H1 (cell line): ENCODE results near the gene GBP5. TPM values are rescaled to one million over a fixed set of nuclear protein-coding genes. Genes with fewer than 3 reads are reported as not detected.

Experiments
- CTCF ChIA-PET: fragments of 300-600 bp; sonication (Branson Sonifier 250); formaldehyde crosslinking; loops from one replicate; lab custom pipeline; 2021; ENCODE audit not compliant: partially characterized antibody; lab: Charles Lee
- POLR2A ChIA-PET: fragments of 300-600 bp; sonication (Branson Sonifier 250); formaldehyde crosslinking; loops from one replicate; lab custom pipeline; 2021; ENCODE audit warnings: inconsistent platforms; ENCODE audit not compliant: partially characterized antibody; lab: Charles Lee
- DNase-seq, 2 experiments: peaks; one replicate each; pipeline versions ENCODE4 v3.0.0 to v3.0.0-alpha.2; 2010 to 2022; ENCODE audit warnings: low spot score in 2 of 2, low read depth in 1 of 2, mixed read lengths in 1 of 2
- FAIRE-seq: peaks from 2 replicates; lab custom pipeline; 2011; peaks lifted over from hg19 to GRCh38; lab: Jason Lieb, UNC
- H2AFZ ChIP-seq: 2 replicates; pipeline ENCODE4 v1.8.1; 2012; ENCODE audit warnings: low read length, inconsistent platforms
- H2AK5ac ChIP-seq: 2 replicates; pipeline ENCODE4 v1.6.1; 2013; ENCODE audit warnings: low read depth, low read length
- H2BK120ac ChIP-seq: replicated peaks from 2 replicates; pipeline ENCODE3; 2013; ENCODE audit warnings: low read depth, low read length, inconsistent platforms
- H2BK12ac ChIP-seq: 2 replicates; pipeline ENCODE4 v1.6.1; 2013; ENCODE audit warnings: low read depth, low read length
- H2BK15ac ChIP-seq: 2 replicates; pipeline ENCODE4 v1.6.1; 2013; ENCODE audit warnings: low read length
- H2BK20ac ChIP-seq: 2 replicates; pipeline ENCODE4 v1.6.1; 2013; ENCODE audit warnings: low read length
- H2BK5ac ChIP-seq: 2 replicates; pipeline ENCODE4 v1.6.1; 2013; ENCODE audit warnings: low read depth, low read length
- H3K14ac ChIP-seq: 2 replicates; pipeline ENCODE4 v1.6.1; 2013; ENCODE audit warnings: inconsistent platforms; ENCODE audit not compliant: insufficient read length
- H3K18ac ChIP-seq: 2 replicates; pipeline ENCODE4 v1.6.1; 2013; ENCODE audit warnings: low read length; ENCODE audit errors: extremely low read depth
- H3K23ac ChIP-seq: 2 replicates; pipeline ENCODE4 v1.6.1; 2013; ENCODE audit warnings: inconsistent platforms; ENCODE audit not compliant: insufficient read length
- H3K23me2 ChIP-seq: 2 replicates; pipeline ENCODE4 v1.6.1; 2013; ENCODE audit warnings: low read depth, low read length
- H3K27ac ChIP-seq: 2 replicates; pipeline ENCODE4 v1.6.1; 2011; ENCODE audit warnings: low read depth, low read length, inconsistent platforms
- H3K27me3 ChIP-seq, 4 experiments: replicated peaks in 1 of 4; 1 replicate in 1 of 4; 2 replicates in 3 of 4; pipeline versions ENCODE4 v1.6.1 to v1.8.1; 2011 to 2013; ENCODE audit warnings: low read length in 3 of 4, mild to moderate bottlenecking in 3 of 4, inconsistent platforms in 2 of 4, mixed read lengths in 2 of 4, moderate library complexity in 1 of 4; ENCODE audit not compliant: control insufficient read depth in 3 of 4, insufficient read depth in 3 of 4; ENCODE audit errors: extremely low read depth in 1 of 4
- H3K36me3 ChIP-seq, 4 experiments: 2 replicates each; pipeline versions ENCODE4 v1.6.1 to v1.8.1; 2011 to 2013; ENCODE audit warnings: mild to moderate bottlenecking in 4 of 4, low read length in 3 of 4, moderate library complexity in 2 of 4, control low read depth in 1 of 4, inconsistent platforms in 1 of 4; ENCODE audit not compliant: insufficient read depth in 4 of 4, control insufficient read depth in 2 of 4
- H3K4ac ChIP-seq: replicated peaks from 2 replicates; pipeline ENCODE3; 2013; ENCODE audit warnings: low read length, low read depth, mixed read lengths, inconsistent platforms; ENCODE audit not compliant: insufficient read length
- H3K4me1 ChIP-seq, 4 experiments: replicated peaks in 1 of 4; 1 replicate in 1 of 4; 2 replicates in 3 of 4; pipeline versions ENCODE4 v1.6.1 to v1.8.1; 2011 to 2013; ENCODE audit warnings: low read length in 3 of 4, inconsistent platforms in 2 of 4, mixed read lengths in 1 of 4; ENCODE audit not compliant: insufficient read depth in 4 of 4, control insufficient read depth in 3 of 4
- H3K4me2 ChIP-seq, 2 experiments: 2 replicates each; pipeline versions ENCODE4 v1.6.1 to v1.8.1; 2011 to 2013; ENCODE audit warnings: low read depth in 2 of 2, low read length in 2 of 2, control low read depth in 1 of 2, inconsistent platforms in 1 of 2, mild to moderate bottlenecking in 1 of 2; ENCODE audit not compliant: insufficient read depth in 1 of 2
- H3K4me3 ChIP-seq, 4 experiments: fragments of 200-600, 300-600 bp in 1 of 4; sonication (generic), shearing (Covaris generic), sonication (Bioruptor Twin) in 1 of 4; 2 replicates each; pipeline versions ENCODE4 v1.5.1 to v1.8.1; 2011 to 2016; ENCODE audit warnings: low read length in 4 of 4, low read depth in 3 of 4, control low read depth in 2 of 4, inconsistent platforms in 2 of 4, mild to moderate bottlenecking in 2 of 4, mixed read lengths in 1 of 4, moderate library complexity in 1 of 4; ENCODE audit not compliant: insufficient read depth in 2 of 4; ENCODE audit errors: extremely low read depth in 1 of 4
- H3K56ac ChIP-seq: replicated peaks from 2 replicates; pipeline ENCODE3; 2013; ENCODE audit warnings: low read depth, mild to moderate bottlenecking, mixed read lengths, low read length, inconsistent platforms; ENCODE audit not compliant: insufficient read length
- H3K79me1 ChIP-seq: 2 replicates; pipeline ENCODE4 v1.6.1; 2013; ENCODE audit warnings: low read depth, low read length, control low read depth
- H3K79me2 ChIP-seq, 2 experiments: 2 replicates each; pipeline versions ENCODE4 v1.6.1 to v1.8.1; 2012 to 2013; ENCODE audit warnings: low read length in 2 of 2, mild to moderate bottlenecking in 2 of 2, inconsistent platforms in 1 of 2; ENCODE audit not compliant: insufficient read depth in 2 of 2, control insufficient read depth in 1 of 2
- H3K9ac ChIP-seq, 4 experiments: replicated peaks in 1 of 4; 1 replicate in 1 of 4; 2 replicates in 3 of 4; pipeline versions ENCODE4 v1.6.1 to v1.8.1; 2011 to 2013; ENCODE audit warnings: low read depth in 3 of 4, low read length in 3 of 4, control low read depth in 2 of 4, mild to moderate bottlenecking in 2 of 4, moderate library complexity in 2 of 4, inconsistent platforms in 1 of 4; ENCODE audit errors: extremely low read depth in 1 of 4
- H3K9me3 ChIP-seq, 2 experiments: 2 replicates each; pipeline versions ENCODE4 v1.6.1 to v1.8.1; 2012 to 2013; ENCODE audit warnings: mild to moderate bottlenecking in 2 of 2, moderate library complexity in 2 of 2, control low read depth in 1 of 2, inconsistent platforms in 1 of 2, low read depth in 1 of 2, low read length in 1 of 2, mixed read lengths in 1 of 2; ENCODE audit not compliant: insufficient read depth in 2 of 2
- H4K20me1 ChIP-seq, 2 experiments: replicated peaks in 1 of 2; 2 replicates each; pipeline versions ENCODE3 to v1.8.1; 2011 to 2013; ENCODE audit warnings: inconsistent platforms in 2 of 2, low read length in 2 of 2, mild to moderate bottlenecking in 1 of 2; ENCODE audit not compliant: insufficient read depth in 2 of 2, control insufficient read depth in 1 of 2
- H4K5ac ChIP-seq: 2 replicates; pipeline ENCODE4 v1.6.1; 2013; ENCODE audit warnings: low read length, low read depth, mixed read lengths, inconsistent platforms; ENCODE audit not compliant: insufficient read length
- H4K8ac ChIP-seq: 2 replicates; pipeline ENCODE4 v1.8.0; 2013; ENCODE audit warnings: mild to moderate bottlenecking, moderate library complexity, low read length, inconsistent platforms; ENCODE audit not compliant: insufficient read depth; ENCODE audit errors: extremely low read depth
- H4K91ac ChIP-seq: replicated peaks from 2 replicates; pipeline ENCODE3; 2013; ENCODE audit warnings: low read length, mixed read lengths, inconsistent platforms; ENCODE audit not compliant: insufficient read length
- CTBP2 ChIP-seq: IDR thresholded peaks from 2 replicates; pipeline ENCODE4 v1.7.0; 2011; ENCODE audit warnings: borderline replicate concordance, mild to moderate bottlenecking, moderate library complexity, mixed read lengths, low read length; ENCODE audit not compliant: insufficient read depth, insufficient read length
- KDM1A ChIP-seq: fragments of 200-600, 300-600 bp; sonication (generic); IDR thresholded peaks from 2 replicates; pipeline ENCODE4 v1.7.1; 2016; ENCODE audit warnings: mild to moderate bottlenecking, low read length, borderline replicate concordance
- NANOG ChIP-seq: IDR thresholded peaks from 2 replicates; pipeline ENCODE4 v1.6.1; 2011; ENCODE audit warnings: low read length, low read depth, mild to moderate bottlenecking, inconsistent platforms; ENCODE audit not compliant: insufficient read depth, poor library complexity, severe bottlenecking
- RBBP5 ChIP-seq: IDR thresholded peaks from 2 replicates; pipeline ENCODE4 v1.7.1; 2012; ENCODE audit warnings: low read depth, mild to moderate bottlenecking, inconsistent platforms, low read length, moderate library complexity, borderline replicate concordance
- whole genome bisulfite sequencing, 2 experiments: shearing (Covaris generic) in 1 of 2; methylation state at CpG; one replicate each; pipeline versions ENCODE4 v1.1.6 to v1.1.7; 2013 to 2015; ENCODE audit warnings: low lambda C conversion rate in 2 of 2, mixed read lengths in 2 of 2, inconsistent platforms in 1 of 2, low coverage in 1 of 2, missing lambda C conversion rate in 1 of 2; ENCODE audit not compliant: insufficient replicate concordance in 2 of 2, insufficient coverage in 1 of 2, insufficient read length in 1 of 2; ENCODE audit errors: extremely low coverage in 1 of 2, missing lambda C conversion rate in 1 of 2; 5-methylcytosine and 5-hydroxymethylcytosine counted together
- polyA plus RNA-seq, 7 experiments: library from polyadenylated mRNA; depleted of rRNA in 3 of 7; stranded (reverse) in 5 of 7; unstranded in 2 of 7; fragments of >200 nt in 5 of 7; fragments of 200-250 nt in 2 of 7; gene quantifications; 1 replicate in 5 of 7; 2 replicates in 1 of 7; 4 replicates in 1 of 7; pipeline versions ENCODE4 v1.2.1 to v1.2.3, GENCODE V29; 2011 to 2013; ENCODE audit warnings: missing spikeins in 2 of 7, mixed read lengths in 2 of 7
- total RNA-seq: library from RNA; stranded (reverse); fragmentation: NEBNext Ultra II Directional; extraction: Animal tissue kit (Norgen Biotek cat#: 25700); gene quantifications from 2 replicates; pipeline ENCODE4 v1.2.1, GENCODE V29; 2021
- TF ChIP-seq, protein P1 (sequence below): IDR thresholded peaks from 2 replicates; pipeline ENCODE4 v1.6.1; 2012; ENCODE audit warnings: inconsistent platforms

Gene GBP5
- total and polyA plus RNA-seq, 2 of the 8 experiments (the other 6 are each of a cell fraction or from before 2014, with no cell fraction given), result not detected

GRCh38 chr1:89322402-89322801 lies 49.7 kb upstream of the GBP5 start:
- no peaks in the 10 kb centered on the region for H4K20me1 ChIP-seq
- ChIA-PET POLR2A (no interaction called here), CTCF (no interaction called here)
- no peak overlapping the region for H2AK5ac ChIP-seq
- H3K14ac ChIP-seq, result no peak overlapping the region
- H3K9me3 ChIP-seq, result peaks cover 12 to 13% of the 10 kb centered on the region in 2 experiments
- H4K5ac ChIP-seq, result no peak overlapping the region
- H4K8ac ChIP-seq, result no peak overlapping the region
- H3K18ac ChIP-seq, result no peak overlapping the region
- DNase-seq (no peak), FAIRE-seq (no peak)
- H3K36me3 ChIP-seq, result no peaks in the 10 kb centered on the region; a peak in 1 of 8 replicates
- H3K23ac ChIP-seq, result no peak overlapping the region
- WGBS, 2 experiments, result 88% methylated on average over 1 of the region's 1 CpG; no CpG with 5 or more reads in 1 of the 2 experiments
- no peak overlapping the region for H4K91ac ChIP-seq
- no peak overlapping the region for H3K4me3 ChIP-seq
- H3K56ac ChIP-seq, result no peak overlapping the region
- no peaks in the 10 kb centered on the region for H3K79me2 ChIP-seq
- peaks cover 0 to 3% (median 0%) of the 10 kb centered on the region in 4 experiments; a peak in 1 of 7 replicates for H3K4me1 ChIP-seq
- no peak overlapping the region for H2BK20ac ChIP-seq
- no peak overlapping the region for H2BK12ac ChIP-seq
- H3K27me3 ChIP-seq, result no peaks in the 10 kb centered on the region
- no peak overlapping the region for H3K9ac ChIP-seq
- H3K79me1 ChIP-seq, result no peaks in the 10 kb centered on the region
- no peak overlapping the region for H3K4ac ChIP-seq
- no peak overlapping the region for H3K27ac ChIP-seq
- no peak overlapping the region for H2BK5ac ChIP-seq
- no peak overlapping the region for H2BK15ac ChIP-seq
- H3K4me2 ChIP-seq, result no peak overlapping the region
- no peak overlapping the region for H2BK120ac ChIP-seq
- H2AFZ ChIP-seq, result no peak overlapping the region
- H3K23me2 ChIP-seq, result no peaks in the 10 kb centered on the region
- TF ChIP-seq CTBP2, result no peak
- TF ChIP-seq NANOG, result no peak
- TF ChIP-seq, protein P1, sequence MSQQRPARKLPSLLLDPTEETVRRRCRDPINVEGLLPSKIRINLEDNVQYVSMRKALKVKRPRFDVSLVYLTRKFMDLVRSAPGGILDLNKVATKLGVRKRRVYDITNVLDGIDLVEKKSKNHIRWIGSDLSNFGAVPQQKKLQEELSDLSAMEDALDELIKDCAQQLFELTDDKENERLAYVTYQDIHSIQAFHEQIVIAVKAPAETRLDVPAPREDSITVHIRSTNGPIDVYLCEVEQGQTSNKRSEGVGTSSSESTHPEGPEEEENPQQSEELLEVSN, result no peak
- no peak for TF ChIP-seq RBBP5
- no peak for TF ChIP-seq KDM1A
